Measurements from ENCODE around the gene AUNIP.

Gene AUNIP

DNA sequence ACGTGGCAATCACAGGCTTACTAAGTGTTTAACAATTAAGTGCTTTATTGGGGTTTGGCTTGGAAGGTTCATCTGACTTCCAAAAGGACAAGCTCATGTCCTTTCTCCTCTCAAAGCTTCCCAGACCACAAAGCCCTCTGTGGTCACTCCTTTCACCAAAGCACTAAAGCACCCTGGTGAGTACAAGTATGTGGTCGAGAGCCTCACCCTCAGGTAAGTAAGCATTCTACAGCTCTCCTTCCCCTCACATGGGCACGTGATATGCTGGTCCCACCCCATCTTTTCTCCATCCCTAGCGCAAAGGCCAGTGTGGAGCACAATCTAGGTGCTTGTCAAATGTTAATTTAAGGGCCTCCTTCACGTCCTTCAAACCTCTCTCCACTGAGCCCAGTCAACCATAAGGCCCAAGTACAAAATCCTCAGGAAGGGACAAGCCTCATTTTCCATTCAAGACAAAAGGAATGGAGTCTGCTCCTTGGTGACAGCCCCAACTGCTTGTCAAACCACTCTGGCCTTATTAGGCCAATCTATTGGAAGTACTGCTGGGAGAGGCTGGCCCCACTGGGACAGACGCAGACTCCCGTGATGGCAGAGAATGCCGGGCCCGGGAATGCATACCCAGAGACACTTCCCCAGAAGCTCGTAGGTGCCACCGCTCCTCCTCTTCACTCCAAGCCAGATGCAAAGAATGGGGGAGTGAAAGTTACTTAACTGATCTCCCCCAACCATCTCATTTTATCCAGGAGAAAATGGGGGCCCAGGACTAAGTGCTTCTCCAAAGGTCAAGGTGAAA lies 39.2 kb upstream of the AUNIP start:
- DNase-seq = no peak
- TF ChIP-seq POLR2A (IDR thresholded peaks at IDR 0.05; ENCODE audit: low read length) = peak; percentile 7
- no peak for TF ChIP-seq GATA1 (IDR thresholded peaks at IDR 0.05; ENCODE audit: low read depth, low read length)

DNA sequence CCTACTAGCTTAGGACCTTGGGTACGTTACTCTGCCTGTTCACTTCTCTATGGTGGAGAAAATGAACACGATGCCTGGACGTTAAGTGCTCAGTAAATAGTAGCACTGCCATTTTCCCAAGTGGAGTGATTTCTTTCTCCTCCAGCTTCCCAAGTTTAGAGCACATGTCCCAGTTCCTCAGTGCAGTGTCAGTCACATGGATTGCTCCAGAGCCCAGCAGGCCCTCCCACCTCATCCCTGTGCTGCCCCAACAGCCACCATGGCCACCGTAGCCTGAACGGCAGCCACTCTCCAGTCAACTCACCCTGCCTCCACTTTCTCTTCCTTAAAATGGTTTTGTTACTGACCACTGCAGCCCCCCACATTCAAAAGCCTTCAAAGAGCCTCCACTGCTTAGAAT lies 38.5 kb upstream of the AUNIP start:
- TF ChIP-seq POLR2A (IDR thresholded peaks at IDR 0.05; ENCODE audit: low read length) = no peak
- no peak for TF ChIP-seq GATA1 (IDR thresholded peaks at IDR 0.05; ENCODE audit: low read depth, low read length)
- no peak for DNase-seq

- DNase-seq = no peak
- TF ChIP-seq GATA1 (IDR thresholded peaks at IDR 0.05; ENCODE audit: low read depth, low read length) (no peak), POLR2A (IDR thresholded peaks at IDR 0.05; ENCODE audit: low read length) (no peak)
Measured at GRCh38 chr1:25896266-25896665, 37.0 kb upstream of the AUNIP start.

GRCh38 chr1:25895365-25895990 lies 36.2 kb upstream of the AUNIP start:
- peak; percentile 94 to 96 for DNase-seq
- TF ChIP-seq POLR2A (IDR thresholded peaks at IDR 0.05; ENCODE audit: low read length) (no peak), GATA1 (IDR thresholded peaks at IDR 0.05; ENCODE audit: low read depth, low read length) (no peak)

DNA sequence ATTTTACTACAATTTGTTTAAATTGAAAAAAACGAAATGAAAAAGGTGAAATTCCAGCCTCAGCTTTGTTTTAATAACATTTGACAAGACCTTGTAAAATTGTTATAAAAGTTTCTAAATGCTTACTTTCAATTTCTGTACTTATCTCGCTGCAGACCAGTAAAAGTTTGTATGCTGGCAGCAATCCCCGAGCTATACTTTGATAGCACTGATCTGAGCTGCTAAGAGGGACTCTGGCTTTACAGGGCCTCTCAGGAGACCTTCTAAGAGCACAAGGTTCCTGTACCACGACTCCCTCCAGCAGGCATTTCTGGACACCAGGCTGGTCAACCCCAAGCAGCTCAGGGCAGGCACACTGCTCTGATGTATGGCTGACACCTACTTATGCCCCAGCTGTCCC lies 33.9 kb upstream of the AUNIP start:
- TF ChIP-seq GATA1 (IDR thresholded peaks at IDR 0.05; ENCODE audit: low read depth, low read length) (no peak), POLR2A (IDR thresholded peaks at IDR 0.05; ENCODE audit: low read length) (no peak)
- DNase-seq = no peak

DNA sequence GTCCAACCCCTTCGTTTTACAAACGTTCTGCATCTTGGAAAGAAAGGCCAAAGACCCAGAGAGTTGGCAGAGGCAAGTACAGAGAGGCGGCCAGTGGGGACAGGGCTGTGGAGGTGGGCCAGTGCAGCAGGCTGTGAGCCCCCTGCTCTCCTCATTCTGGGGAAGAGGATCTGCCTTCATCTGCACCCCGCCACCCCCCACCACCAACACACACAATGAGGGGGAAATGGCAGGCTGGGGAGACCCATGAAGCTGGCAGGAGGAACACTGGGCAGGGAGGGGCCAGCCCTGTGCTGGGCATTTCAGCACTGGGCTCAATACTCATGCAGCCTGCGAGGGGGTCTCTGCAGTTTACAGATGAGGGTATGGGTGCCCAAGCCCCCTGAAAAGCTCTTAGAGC lies 32.3 kb upstream of the AUNIP start:
- no peak for TF ChIP-seq GATA1 (IDR thresholded peaks at IDR 0.05; ENCODE audit: low read depth, low read length)
- no peak for TF ChIP-seq POLR2A (IDR thresholded peaks at IDR 0.05; ENCODE audit: low read length)
- DNase-seq = no peak

DNA sequence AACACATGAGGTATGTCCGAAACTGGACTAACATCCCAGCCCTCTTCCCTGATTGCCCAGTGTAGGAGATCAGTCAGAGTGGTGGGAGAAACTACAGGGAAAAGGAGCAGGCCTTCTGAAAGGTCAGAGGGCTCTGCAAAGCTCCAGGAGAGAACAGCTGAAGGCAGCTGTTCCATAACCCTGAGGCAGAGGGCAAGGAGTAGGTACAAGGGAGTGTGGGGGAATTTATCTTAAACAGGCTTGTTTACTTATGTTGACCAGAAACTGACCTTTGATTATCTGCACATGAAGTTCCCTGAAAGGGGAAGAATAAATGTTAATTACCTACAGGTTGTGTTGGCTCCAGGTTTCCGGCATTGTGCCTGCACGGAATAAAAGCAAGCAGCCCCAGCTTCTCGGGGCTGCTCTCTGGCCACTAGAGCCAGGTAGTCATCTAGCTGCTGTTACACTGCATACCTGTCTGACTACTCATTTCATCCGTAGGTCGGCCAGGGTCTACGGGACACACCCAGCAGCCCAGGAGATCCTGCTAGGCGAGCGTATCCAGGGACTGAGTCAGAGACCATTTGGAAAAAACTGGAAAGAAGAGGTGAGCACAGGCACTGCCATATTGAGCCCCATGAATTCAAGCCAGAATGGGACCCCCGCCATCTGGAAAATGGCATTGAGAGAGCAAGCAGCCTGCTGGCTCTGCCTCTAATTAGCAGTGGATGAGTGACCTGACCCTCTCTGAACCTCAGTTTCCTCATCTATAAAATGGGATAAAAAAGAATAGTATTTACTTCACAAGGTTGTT lies 31.2 kb upstream of the AUNIP start:
- DNase-seq = no peak
- TF ChIP-seq GATA1 (IDR thresholded peaks at IDR 0.05; ENCODE audit: low read depth, low read length) (no peak), POLR2A (IDR thresholded peaks at IDR 0.05; ENCODE audit: low read length) (no peak)

GRCh38 chr1:25889470-25889869 lies 30.2 kb upstream of the AUNIP start:
- TF ChIP-seq GATA1 (IDR thresholded peaks at IDR 0.05; ENCODE audit: low read depth, low read length) (no peak), POLR2A (IDR thresholded peaks at IDR 0.05; ENCODE audit: low read length) (no peak)
- no peak for DNase-seq

DNA sequence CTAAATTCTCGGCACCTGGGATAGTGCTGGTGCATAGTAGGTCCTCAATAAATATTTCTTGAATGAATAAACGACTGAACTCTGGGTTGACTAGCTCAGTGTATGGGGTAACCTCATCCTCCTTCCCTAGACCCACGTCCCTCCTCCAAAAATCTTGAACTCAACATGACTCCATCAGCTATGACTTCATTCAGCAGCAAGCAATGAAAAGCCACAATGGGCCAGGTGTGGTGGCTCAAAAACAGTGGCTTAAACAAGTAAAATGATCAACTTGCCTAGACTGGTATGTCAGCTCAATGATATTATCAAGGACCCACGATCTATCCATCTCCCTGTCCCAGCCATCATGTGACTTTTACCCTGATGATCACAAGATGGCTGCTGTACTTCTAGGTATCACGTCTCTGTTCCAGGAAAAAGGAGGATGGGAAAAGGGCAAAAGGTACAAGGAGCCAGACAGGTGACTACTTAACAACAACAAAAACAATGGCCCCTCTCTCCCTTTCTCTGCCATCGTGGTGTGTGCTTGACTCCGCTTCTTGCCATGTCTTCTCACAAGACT lies 29.2 kb upstream of the AUNIP start:
- DNase-seq = no peak
- TF ChIP-seq GATA1 (IDR thresholded peaks at IDR 0.05; ENCODE audit: low read depth, low read length) (no peak), POLR2A (IDR thresholded peaks at IDR 0.05; ENCODE audit: low read length) (no peak)

DNA sequence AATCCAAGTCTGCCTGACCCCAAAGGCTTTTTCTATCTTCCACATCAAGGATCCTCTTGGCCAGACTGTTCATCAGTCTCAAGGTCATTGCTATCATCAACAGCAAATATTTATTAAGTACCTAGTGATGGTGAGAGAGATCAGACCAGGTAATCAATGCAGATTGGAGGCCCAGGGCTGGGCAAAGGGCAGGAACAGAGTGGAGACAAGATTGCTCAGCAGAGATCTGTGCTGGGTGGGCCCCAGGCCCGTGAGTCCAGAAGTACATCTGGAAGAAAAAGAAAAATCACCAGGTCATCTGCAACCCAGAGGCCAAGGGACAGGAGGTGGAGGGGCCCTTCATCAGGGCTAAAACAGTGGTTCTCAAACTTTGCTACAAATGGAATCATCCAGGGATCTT lies 26.3 kb upstream of the AUNIP start:
- DNase-seq = no peak
- TF ChIP-seq GATA1 (IDR thresholded peaks at IDR 0.05; ENCODE audit: low read depth, low read length) (no peak), POLR2A (IDR thresholded peaks at IDR 0.05; ENCODE audit: low read length) (no peak)

DNA sequence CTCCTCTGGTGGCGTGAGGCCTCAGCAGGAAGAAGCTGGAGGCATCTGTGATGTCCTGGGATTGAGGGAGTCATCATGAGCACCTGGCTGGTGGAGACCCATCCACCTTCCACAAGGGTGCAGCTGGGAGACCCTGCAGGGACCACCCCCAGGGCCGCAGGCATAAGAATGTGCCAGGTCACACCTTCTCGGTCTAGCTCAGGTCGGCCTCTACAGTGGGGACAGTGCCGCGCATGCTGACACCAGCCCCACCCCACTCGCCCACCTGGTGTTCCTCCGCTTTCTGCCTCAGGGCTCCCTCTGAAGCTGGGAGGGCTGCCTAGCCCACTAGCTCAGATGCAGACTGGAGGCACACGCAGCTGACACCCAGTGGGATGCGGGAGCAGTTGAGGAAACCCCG lies 22.0 kb upstream of the AUNIP start:
- no peak for TF ChIP-seq GATA1 (IDR thresholded peaks at IDR 0.05; ENCODE audit: low read depth, low read length)
- no peak for TF ChIP-seq POLR2A (IDR thresholded peaks at IDR 0.05; ENCODE audit: low read length)
- no peak for DNase-seq

GRCh38 chr1:25880518-25880917 lies 21.3 kb upstream of the AUNIP start:
- TF ChIP-seq POLR2A (IDR thresholded peaks at IDR 0.05; ENCODE audit: low read length) = no peak
- no peak for DNase-seq

DNA sequence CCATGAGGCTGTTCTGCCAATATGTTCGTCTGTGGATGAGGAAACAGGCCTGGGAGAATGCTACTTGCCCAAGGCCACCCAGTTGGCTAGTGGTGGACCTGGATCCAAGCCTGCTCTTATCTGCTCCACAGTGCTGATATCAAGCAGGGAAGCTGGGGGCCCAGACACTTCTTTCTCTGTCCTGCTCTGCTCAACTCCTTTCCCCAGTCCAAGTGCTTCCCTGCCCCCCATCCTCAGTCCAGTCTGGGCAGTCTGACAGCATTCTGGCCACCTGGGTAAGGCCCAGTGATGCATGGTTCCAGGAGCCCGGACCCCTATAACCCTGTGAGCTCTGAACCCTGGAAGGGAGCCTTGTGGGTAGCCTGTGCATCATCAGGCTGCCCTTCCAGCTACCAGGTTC lies 20.4 kb upstream of the AUNIP start:
- DNase-seq = peak in 1 of 2 experiments; percentile 56
- TF ChIP-seq POLR2A (IDR thresholded peaks at IDR 0.05; ENCODE audit: low read length) = no peak
- no peak for TF ChIP-seq GATA1 (IDR thresholded peaks at IDR 0.05; ENCODE audit: low read depth, low read length)

- TF ChIP-seq POLR2A (IDR thresholded peaks at IDR 0.05; ENCODE audit: low read length) (no peak), GATA1 (IDR thresholded peaks at IDR 0.05; ENCODE audit: low read depth, low read length) (no peak)
- no peak for DNase-seq
Measured at GRCh38 chr1:25878690-25879089, 19.4 kb upstream of the AUNIP start.
